AG08395 (cell line): ENCODE results near the gene RGS12.
A peak's percentile ranks its signal among the peaks of the same experiment; 100 is the strongest.

Experiments
- DNase-seq: peaks from one replicate; pipeline ENCODE4 v3.0.0; 2012; ENCODE audit warnings: mixed read lengths, low spot score

The RGS12 gene

GRCh38 chr4:3292571-3293400 lies at the start of gene RGS12:
TSS of gene RGS12 (plus strand) at chr4:3293021. CDS start at chr4:3316171, 23,150 bp downstream.
- DNase-seq, result peak; percentile 99

DNA sequence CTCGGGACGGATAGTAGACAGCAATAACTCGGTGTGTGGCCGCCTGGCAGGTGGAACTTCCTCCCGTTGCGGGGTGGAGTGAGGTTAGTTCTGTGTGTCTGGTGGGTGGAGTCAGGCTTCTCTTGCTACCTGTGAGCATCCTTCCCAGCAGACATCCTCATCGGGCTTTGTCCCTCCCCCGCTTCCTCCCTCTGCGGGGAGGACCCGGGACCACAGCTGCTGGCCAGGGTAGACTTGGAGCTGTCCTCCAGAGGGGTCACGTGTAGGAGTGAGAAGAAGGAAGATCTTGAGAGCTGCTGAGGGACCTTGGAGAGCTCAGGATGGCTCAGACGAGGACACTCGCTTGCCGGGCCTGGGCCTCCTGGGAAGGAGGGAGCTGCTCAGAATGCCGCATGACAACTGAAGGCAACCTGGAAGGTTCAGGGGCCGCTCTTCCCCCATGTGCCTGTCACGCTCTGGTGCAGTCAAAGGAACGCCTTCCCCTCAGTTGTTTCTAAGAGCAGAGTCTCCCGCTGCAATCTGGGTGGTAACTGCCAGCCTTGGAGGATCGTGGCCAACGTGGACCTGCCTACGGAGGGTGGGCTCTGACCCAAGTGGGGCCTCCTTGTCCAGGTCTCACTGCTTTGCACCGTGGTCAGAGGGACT lies 49.6 kb upstream of the RGS12 start:
- no peak for DNase-seq

GRCh38 chr4:3244002-3244401 lies 48.8 kb upstream of the RGS12 start:
- no peak for DNase-seq

- no peak for DNase-seq
Observed at GRCh38 chr4:3244747-3245146, 48.1 kb upstream of the RGS12 start.

DNA sequence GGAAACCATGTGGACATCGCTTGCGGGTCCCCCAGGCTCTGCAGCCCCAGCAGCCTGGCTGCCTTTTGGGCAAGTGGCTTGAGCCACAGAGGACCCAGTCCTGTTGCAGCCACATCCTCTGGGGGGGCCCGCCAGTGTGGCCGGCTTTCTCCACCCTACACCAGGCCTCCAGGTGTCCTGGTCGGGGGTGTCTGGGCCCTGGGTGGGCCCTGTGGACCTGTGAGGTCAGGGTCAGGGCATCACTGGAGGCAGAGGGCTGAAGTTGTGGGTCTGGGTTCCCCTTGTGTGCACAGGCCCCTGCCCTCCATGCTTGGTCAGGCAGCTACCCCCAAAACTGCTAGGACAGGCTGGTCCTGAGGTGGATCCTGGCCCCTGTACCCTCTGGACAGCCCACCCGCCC lies 47.1 kb upstream of the RGS12 start:
- DNase-seq, result no peak

- DNase-seq, result no peak
Observed at GRCh38 chr4:3246458-3247398, 46.1 kb upstream of the RGS12 start.

GRCh38 chr4:3247399-3248177 lies 45.2 kb upstream of the RGS12 start:
- DNase-seq, result no peak

DNA sequence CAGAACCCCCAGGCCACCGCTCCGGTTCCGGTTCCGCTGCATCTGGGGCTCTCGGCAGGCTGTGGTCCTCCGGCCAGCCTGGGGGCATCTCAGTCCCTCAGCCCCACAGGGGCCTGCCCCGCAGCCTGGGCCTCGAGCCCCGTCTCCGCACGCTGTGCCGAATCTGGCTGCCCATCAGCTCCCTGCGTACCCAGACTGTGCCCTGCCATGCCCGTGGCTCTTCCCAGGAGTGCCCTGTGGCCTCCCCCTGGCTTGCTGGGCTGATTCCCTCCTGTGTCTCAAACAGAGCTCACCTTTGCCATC lies 44.7 kb upstream of the RGS12 start:
- DNase-seq, result no peak

GRCh38 chr4:3248811-3249661 lies 43.8 kb upstream of the RGS12 start, which contains the start of gene MSANTD1:
TSS of gene MSANTD1 (plus strand) at chr4:3249159. CDS start at chr4:3249223, 64 bp downstream.
- peak; percentile 34 for DNase-seq

DNA sequence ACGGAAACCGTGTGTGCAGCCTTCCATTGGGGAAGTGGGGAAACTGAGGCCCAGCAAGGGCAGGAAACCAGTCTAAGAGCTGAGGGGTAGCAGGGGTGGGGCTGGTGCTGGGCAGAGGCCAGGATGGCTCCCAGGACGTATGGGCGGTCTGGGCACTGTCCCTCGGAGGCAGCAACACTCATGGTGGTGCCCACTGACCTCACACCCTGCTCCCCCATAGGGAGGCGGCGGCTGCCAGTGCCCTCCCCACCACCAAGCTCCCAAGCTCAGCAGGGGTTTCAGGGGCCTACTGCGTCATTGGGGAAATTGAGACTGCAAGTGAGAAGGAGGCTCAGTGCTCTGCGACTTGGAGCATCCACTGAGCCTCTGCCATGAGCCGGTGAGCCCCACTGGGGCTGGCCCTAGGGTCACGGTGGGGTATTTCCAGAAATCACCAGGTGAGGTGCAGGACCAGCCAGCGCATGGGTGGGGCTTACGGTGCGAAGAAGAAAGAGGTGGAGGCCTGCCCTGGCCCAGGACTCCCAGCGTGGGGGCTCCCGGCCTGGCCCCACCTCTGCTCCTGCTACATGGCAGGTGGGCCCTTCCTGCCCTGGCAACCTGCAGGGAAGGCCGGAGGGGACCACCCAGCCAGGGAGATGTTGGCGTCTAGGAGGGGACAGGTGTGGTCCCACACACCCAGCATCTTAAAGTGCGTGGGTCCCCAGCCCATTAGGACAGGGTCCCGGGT lies 42.9 kb upstream of the RGS12 start:
- no peak for DNase-seq

- no peak for DNase-seq
Observed at GRCh38 chr4:3250438-3250955, 42.3 kb upstream of the RGS12 start.

GRCh38 chr4:3250956-3251690 lies 41.7 kb upstream of the RGS12 start:
- no peak for DNase-seq

DNA sequence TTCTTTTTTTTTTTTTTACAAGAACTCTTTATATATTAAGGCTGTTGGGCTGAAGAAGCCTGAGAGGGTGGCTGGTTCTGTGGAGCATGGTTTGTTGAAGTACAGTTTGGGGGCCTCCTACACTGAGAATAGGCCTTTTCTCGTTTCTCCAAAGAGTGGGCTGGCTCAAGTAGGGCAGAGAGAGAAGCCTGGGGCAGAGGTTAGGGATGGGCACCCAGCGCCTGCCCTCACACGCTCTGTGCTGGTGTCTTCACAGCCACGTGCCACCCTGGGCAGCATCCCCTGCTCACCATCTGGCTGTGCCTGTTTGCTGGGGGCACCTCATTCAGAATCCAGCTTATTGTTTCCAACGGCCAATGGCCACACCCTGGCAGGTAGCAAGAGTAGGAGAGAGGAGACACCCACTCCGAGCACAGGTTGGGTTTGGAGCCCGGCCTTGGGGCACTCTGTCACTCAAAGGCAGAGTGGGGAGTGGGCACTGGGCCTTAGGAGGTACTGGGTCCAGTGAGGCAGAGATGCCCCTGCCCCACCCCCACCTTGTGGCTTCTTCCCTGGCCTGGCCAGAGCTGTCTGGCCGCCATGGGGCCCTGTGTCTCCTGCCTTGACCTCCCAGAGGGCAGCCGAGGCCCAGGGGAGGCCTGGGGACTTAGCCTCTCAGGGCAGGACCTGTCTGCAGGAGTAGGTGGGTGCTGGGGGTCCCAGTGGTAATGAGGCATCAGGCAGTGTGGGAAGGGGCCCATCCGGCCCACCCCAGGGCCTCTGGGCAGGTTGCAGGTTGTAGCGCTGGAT lies 40.9 kb upstream of the RGS12 start:
- DNase-seq, result no peak

- no peak for DNase-seq
Observed at GRCh38 chr4:3252480-3252828, 40.4 kb upstream of the RGS12 start.

DNA sequence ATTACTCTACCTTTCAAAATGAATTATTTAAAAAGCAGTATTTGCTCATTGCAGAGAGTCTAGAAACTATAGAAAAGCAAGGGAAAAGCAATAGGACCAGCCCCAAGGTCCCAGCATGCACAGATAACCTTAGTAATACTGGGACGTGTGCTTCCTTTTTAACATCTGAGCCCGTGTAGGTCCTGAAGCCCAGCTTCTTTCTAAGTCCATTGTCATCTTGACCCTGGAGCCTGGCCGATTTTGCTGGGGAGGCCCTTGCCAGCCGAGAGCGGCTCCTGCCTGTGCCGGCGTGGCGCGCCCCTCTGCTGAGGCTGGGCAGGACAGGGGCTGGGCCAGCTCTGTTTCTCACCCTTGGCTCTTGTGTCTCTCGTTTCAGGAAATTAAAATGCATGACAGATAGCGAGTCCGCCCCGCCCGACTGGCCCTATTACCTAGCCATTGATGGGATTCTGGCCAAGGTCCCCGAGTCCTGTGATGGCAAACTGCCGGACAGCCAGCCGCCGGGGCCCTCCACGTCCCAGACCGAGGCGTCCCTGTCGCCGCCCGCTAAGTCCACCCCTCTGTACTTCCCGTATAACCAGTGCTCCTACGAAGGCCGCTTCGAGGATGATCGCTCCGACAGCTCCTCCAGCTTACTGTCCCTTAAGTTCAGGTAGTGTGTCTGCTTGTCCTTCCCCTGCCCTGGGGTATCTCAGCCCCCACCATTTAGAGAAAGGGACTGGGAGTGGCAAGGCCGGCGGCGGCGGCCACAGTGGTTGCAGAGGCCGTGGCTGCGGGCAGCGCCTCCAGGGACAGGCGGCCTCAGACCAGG lies 39.8 kb upstream of the RGS12 start:
- DNase-seq, result no peak

GRCh38 chr4:3253808-3254207 lies 39.0 kb upstream of the RGS12 start:
- DNase-seq, result no peak

GRCh38 chr4:3254302-3255131 lies 38.3 kb upstream of the RGS12 start:
- DNase-seq, result no peak
